ENCODE data around the gene NME2. TPM values are rescaled to one million over a fixed set of nuclear protein-coding genes. Genes with fewer than 3 reads are reported as not detected.

NME2 gene
- total RNA-seq, 1 donor, result 524 TPM

GRCh38 chr17:51189628-51190027 lies 23.4 kb downstream of the NME2 start:
- H3K4me3 ChIP-seq (ENCODE audit: insufficient read depth, low read length), result no peak overlapping the region
- no peak for TF ChIP-seq CTCF (IDR thresholded peaks at IDR 0.05; ENCODE audit: extremely low read depth, low read depth, low read length)
- no peak for DNase-seq (ENCODE audit: insufficient read length, low spot score, missing footprints)

GRCh38 chr17:51191895-51192294 lies 25.7 kb downstream of the NME2 start:
- H2AFZ ChIP-seq (ENCODE audit: low read length), result no peak overlapping the region
- H4K20me1 ChIP-seq (ENCODE audit: insufficient read depth, low read length), result no peaks in the 10 kb centered on the region
- no peak for TF ChIP-seq CTCF (IDR thresholded peaks at IDR 0.05; ENCODE audit: extremely low read depth, low read depth, low read length)
- H3K36me3 ChIP-seq (ENCODE audit: insufficient read depth, low read length), result peaks cover 24% of the 10 kb centered on the region
- no peaks in the 10 kb centered on the region for H3K9me3 ChIP-seq (ENCODE audit: low read depth, low read length)
- H3K4me3 ChIP-seq (ENCODE audit: insufficient read depth, low read length), result no peak overlapping the region
- no peak for DNase-seq (ENCODE audit: insufficient read length, low spot score, missing footprints)
- H3K27ac ChIP-seq (ENCODE audit: low read depth, low read length), result no peak overlapping the region
- H3K79me2 ChIP-seq (ENCODE audit: insufficient read depth, low read length), result no peaks in the 10 kb centered on the region
- H3K4me1 ChIP-seq (ENCODE audit: insufficient read depth, low read length), result no peaks in the 10 kb centered on the region
- H3K4me2 ChIP-seq (ENCODE audit: insufficient read depth, low read length), result no peak overlapping the region
- no peaks in the 10 kb centered on the region for H3K27me3 ChIP-seq (ENCODE audit: insufficient read depth, low read length)

More at GRCh38 chr17:51189628-51190027, 23.4 kb downstream of the NME2 start:
- peak overlapping the region; percentile 20 for H3K27ac ChIP-seq (ENCODE audit: low read depth, low read length)
- H2AFZ ChIP-seq (ENCODE audit: low read length), result no peak overlapping the region
- H3K9me3 ChIP-seq (ENCODE audit: low read depth, low read length), result no peaks in the 10 kb centered on the region
- H3K36me3 ChIP-seq (ENCODE audit: insufficient read depth, low read length), result peaks cover 27% of the 10 kb centered on the region
- no peaks in the 10 kb centered on the region for H4K20me1 ChIP-seq (ENCODE audit: insufficient read depth, low read length)
- no peaks in the 10 kb centered on the region for H3K79me2 ChIP-seq (ENCODE audit: insufficient read depth, low read length)
- H3K4me2 ChIP-seq (ENCODE audit: insufficient read depth, low read length), result no peak overlapping the region
- H3K27me3 ChIP-seq (ENCODE audit: insufficient read depth, low read length), result no peaks in the 10 kb centered on the region
- H3K4me1 ChIP-seq (ENCODE audit: insufficient read depth, low read length), result no peaks in the 10 kb centered on the region

GRCh38 chr17:51197754-51198153 lies 31.5 kb downstream of the NME2 start:
- Histone ChIP-seq H4K20me1 (ENCODE audit: insufficient read depth, low read length) (no peaks in the 10 kb centered on the region), H3K79me2 (ENCODE audit: insufficient read depth, low read length) (no peaks in the 10 kb centered on the region), H3K36me3 (ENCODE audit: insufficient read depth, low read length) (peaks cover 44% of the 10 kb centered on the region), H3K4me3 (ENCODE audit: insufficient read depth, low read length) (no peak overlapping the region), H3K9me3 (ENCODE audit: low read depth, low read length) (no peaks in the 10 kb centered on the region), H2AFZ (ENCODE audit: low read length) (no peak overlapping the region), H3K27me3 (ENCODE audit: insufficient read depth, low read length) (no peaks in the 10 kb centered on the region), H3K4me2 (ENCODE audit: insufficient read depth, low read length) (no peak overlapping the region), H3K4me1 (ENCODE audit: insufficient read depth, low read length) (no peaks in the 10 kb centered on the region), H3K27ac (ENCODE audit: low read depth, low read length) (no peak overlapping the region)
- no peak for DNase-seq (ENCODE audit: insufficient read length, low spot score, missing footprints)
- TF ChIP-seq CTCF (IDR thresholded peaks at IDR 0.05; ENCODE audit: extremely low read depth, low read depth, low read length), result no peak

GRCh38 chr17:51200295-51200694 lies 34.1 kb downstream of the NME2 start:
- H3K27me3 ChIP-seq (ENCODE audit: insufficient read depth, low read length), result no peaks in the 10 kb centered on the region
- no peaks in the 10 kb centered on the region for H3K79me2 ChIP-seq (ENCODE audit: insufficient read depth, low read length)
- no peaks in the 10 kb centered on the region for H3K4me1 ChIP-seq (ENCODE audit: insufficient read depth, low read length)
- H4K20me1 ChIP-seq (ENCODE audit: insufficient read depth, low read length), result no peaks in the 10 kb centered on the region
- no peak for TF ChIP-seq CTCF (IDR thresholded peaks at IDR 0.05; ENCODE audit: extremely low read depth, low read depth, low read length)
- H3K4me3 ChIP-seq (ENCODE audit: insufficient read depth, low read length), result no peak overlapping the region
- H3K27ac ChIP-seq (ENCODE audit: low read depth, low read length), result no peak overlapping the region
- no peak overlapping the region for H2AFZ ChIP-seq (ENCODE audit: low read length)
- no peak for DNase-seq (ENCODE audit: insufficient read length, low spot score, missing footprints)
- H3K9me3 ChIP-seq (ENCODE audit: low read depth, low read length), result no peaks in the 10 kb centered on the region
- H3K4me2 ChIP-seq (ENCODE audit: insufficient read depth, low read length), result no peak overlapping the region
- peaks cover 43% of the 10 kb centered on the region for H3K36me3 ChIP-seq (ENCODE audit: insufficient read depth, low read length)

Measured in osteoblast (primary cell).